Stimulated activated CD4-positive, alpha-beta T cell treated with anti-CD3 and anti-CD28 coated beads, Interleukin-2, amount 100 ng/mL, for 4 hours (primary cell): ENCODE results near the gene PDGFA.
"Not testable (repeated sequence)": the region's sequence is repeated elsewhere in the genome, so short reads cannot be mapped to it uniquely, and the experiment has no call there.

Experiments used
- DNase-seq: peaks from one replicate; pipeline ENCODE4 v3.0.0-alpha.2; 2020; ENCODE audit warnings: low read depth

The PDGFA gene

GRCh38 chr7:552151-552867 lies 32.7 kb upstream of the PDGFA start:
- not testable (repeated sequence) for DNase-seq

DNA sequence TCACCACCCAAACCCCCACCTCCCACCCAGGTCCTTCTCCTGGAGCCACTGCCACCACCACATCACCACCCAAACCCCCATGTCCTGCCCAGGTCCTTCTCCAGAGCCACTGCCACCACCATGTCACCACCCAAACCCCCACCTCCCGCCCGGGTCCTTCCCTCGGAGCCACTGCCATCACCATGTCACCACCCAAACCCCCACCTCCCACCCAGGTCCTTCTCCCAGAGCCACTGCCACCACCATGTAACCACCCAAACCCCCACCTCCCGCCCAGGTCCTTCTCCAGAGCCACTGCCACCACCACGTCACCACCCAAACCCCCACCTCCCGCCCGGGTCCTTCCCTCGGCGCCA lies 31.9 kb upstream of the PDGFA start:
- DNase-seq, result not testable (repeated sequence)

DNA sequence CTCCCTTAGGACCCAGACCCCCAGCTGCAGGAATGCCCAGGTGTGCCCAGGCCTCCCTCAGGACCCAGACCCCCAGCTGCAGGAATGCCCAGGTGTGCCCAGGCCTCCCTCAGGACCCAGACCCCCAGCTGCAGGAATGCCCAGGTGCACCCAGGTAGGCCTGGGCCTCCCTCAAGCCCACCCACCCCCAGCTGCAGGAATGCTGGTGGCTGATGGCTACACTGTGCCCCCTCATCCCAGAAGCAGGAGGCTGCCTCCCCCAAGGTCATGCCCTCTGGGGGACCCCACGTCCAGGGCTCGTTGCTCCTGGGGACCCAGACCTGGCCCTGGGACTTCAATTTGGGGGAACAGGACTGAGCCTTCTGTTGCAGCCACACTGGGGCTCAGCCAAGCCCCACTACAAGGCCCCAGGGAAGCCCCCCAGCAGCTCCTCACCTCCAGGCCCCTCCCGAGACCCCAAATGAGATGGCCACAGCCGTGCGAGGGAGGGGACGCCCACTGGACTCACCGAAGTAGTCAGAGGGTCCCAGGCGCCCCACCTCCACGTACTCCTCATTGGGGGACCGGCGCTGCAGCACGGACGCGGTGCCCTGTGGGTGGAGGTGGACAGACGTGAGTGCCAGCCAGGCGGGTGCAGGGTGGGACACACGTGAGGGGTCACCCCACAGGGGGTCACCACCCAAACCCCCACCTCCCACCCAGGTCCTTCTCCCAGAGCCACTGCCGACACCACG lies 31.4 kb upstream of the PDGFA start:
- no peak for DNase-seq

DNA sequence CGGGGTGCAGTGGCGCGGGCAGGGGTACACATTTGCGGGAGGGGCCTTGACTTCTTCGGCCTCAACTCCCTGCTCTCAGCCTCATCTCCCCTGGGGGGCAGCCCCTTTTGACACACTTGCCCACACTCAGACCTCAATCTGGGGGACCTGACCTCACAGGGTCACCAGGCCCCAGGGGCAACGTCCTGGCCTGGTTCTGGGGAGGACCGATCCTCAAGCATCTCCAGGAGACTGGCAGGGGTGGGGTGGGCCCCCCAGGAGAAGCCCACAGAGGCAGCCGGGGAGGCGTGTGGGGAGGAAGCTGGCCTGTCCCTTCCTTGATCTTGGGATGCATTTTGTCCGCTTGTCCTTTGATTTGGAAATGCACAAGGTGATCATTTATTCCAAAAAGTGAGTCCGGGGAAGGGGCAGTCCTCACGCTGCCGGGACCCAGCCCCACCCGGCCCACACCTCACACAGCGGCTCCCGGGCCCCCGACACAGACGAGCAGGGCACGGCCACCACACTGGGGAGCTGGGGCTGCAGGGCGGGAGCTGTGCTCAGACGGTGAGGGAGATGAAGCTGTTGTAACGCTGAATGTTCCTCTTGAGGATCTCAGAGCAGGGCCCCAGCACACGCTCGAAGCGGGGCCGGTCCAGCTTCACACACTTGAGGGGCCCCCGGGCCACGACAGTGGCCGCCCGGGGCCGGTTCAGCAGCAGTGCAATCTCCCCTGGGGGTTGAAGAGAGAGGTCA lies 30.4 kb upstream of the PDGFA start:
- no peak for DNase-seq

- DNase-seq, result no peak
Measured at GRCh38 chr7:549066-549890, 29.6 kb upstream of the PDGFA start.

DNA sequence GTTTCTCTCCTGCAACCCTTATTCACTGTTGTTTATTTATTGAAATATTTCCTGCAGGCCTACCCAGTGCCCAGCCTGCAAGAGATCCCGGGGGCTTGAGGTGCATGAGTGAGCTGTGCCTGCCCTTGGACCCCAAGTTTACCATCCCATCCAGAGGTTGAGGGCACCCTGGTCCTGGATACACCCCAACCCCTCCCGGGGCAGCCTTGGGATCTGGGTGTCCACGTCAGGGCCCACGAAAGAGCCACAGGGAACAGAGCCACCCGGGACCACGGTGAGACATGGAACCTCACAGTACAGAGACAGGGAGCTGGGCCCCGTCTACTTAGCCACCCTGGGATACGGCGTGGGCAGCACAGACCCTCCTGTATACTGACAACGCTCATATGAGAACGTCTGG lies 28.8 kb upstream of the PDGFA start:
- DNase-seq, result no peak

- DNase-seq, result no peak
Measured at GRCh38 chr7:545470-545869, 25.8 kb upstream of the PDGFA start.

GRCh38 chr7:544338-545221 lies 24.9 kb upstream of the PDGFA start:
- DNase-seq, result no peak

- DNase-seq, result no peak
Measured at GRCh38 chr7:543501-544337, 24.1 kb upstream of the PDGFA start.

GRCh38 chr7:542713-543500 lies 23.3 kb upstream of the PDGFA start:
- no peak for DNase-seq

DNA sequence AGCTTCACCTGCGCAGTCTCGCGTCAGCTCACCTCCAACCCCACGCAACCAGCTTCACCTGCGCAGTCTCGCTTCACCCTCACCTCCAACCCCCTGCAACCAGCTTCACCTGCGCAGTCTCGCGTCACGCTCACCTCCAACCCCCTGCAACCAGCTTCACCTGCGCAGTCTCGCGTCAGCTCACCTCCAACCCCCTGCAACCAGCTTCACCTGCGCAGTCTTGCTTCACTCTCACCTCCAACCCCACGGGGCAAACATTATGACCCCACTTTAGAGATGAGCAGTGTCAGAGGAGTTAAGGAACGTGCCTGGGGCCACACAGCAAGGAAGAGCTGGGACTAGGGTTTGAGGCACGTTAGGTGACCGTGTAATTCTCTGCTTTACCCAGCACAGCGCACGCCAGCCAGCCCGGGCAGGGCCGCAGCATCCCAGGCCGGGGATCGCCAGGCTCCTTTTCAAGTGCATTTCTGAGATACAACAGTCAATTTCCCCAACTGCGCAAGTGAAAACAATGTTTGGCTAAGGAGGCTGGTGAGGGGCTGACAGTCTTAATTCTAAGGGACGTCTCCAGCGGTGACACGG lies 22.6 kb upstream of the PDGFA start:
- no peak for DNase-seq

DNA sequence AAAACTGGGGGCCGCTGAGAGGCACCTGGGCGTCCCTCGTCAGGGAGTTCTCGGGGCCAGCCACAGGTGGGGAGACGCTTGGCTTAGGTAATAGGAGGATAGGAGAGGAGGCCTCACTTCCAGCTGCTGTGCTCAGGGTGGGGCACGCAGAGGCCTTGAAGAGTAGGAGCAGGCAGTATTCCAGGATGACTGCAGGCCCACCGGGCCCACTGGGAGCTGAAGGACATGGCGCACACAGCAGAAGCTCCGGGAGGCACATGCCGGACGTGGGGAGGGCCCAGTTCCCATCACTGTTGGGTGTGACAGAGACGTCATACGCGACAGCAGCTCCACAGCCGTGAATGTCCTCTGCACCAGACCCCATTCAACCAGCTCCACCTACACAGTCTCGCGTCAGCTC lies 22.0 kb upstream of the PDGFA start:
- DNase-seq, result no peak

DNA sequence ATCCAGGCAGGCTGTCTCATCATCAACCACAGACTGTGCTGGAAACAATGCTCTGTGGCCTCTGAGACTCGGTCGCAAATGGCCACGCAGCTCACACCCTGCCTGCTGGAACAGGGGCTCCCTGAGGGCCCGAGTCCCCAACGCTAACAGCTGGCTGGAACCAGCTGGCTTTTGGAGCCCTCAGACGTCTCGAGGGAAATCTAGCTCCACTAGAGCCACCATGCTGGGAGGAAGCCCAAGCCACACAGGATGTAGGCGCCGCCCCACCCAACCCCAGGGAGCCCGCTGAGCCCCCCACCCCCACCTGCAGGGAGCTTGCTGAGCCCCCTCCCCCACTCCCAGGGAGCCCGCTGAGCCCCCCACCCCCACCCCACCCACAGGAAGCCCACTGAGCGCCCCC lies 21.4 kb upstream of the PDGFA start:
- no peak for DNase-seq

DNA sequence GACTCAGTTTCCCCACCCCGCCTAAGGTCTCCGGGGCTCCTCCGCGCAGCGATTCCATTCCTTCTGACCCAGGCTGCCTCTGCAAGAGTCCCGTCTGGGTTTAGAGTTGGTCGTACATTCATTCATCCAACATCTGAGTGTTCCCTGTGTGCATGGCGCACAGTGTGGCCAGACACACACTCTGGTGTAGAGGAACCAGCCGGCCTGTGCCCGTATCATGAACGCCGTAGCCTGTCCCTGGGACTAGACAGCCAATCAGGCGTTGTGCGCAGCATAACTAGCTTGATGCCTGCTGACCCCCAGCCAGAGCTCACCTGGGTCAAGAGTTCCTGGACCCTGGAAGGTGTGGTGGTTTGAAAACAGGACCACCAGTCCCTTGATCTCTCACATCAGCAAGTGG lies 20.9 kb upstream of the PDGFA start:
- DNase-seq, result no peak

GRCh38 chr7:539731-540411 lies 20.2 kb upstream of the PDGFA start:
- no peak for DNase-seq

DNA sequence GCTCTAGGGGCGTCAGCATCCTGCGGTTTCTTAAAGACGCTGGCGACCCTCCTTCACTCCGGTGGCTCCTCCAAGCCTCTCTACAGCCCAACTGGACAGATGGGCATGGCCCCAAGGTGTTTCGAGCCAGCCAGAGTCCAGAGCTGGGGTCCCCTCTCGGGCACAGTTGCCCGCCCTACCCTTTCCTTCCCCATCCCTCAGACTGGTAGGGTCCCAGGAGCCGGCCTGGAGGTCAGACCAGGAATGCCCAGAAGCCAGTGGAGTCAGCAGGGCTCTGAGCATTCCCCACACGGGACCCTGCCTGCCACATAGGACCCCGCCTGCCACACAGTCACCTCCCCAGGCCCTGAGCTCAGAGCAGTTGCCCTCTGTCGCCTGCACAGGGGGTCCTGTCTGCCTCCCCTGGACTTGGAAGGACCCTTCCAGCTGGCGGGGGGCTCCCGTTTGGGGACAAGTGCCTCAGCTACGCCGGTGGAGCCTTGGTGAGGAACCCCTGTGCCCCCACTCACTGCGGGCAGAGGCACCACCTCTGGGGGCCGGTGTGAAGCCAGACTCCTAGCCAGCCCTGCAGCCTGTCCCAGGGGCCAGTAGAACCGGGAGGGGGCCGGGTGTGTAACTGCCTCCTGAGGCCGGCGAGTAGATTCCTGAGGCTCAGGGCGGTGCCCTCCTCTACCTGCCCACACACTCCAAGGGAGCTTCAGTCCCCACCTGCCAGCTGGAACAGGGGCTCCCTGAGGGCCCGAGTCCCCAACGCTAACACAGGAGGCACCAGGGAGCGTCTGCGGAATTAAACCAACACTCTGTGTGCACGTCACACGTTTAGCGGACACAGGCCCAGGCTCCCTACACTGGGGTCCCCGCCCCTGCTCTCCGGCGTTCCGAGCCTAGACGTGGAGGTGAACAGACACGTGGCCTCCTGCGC lies 19.4 kb upstream of the PDGFA start:
- DNase-seq, result no peak

DNA sequence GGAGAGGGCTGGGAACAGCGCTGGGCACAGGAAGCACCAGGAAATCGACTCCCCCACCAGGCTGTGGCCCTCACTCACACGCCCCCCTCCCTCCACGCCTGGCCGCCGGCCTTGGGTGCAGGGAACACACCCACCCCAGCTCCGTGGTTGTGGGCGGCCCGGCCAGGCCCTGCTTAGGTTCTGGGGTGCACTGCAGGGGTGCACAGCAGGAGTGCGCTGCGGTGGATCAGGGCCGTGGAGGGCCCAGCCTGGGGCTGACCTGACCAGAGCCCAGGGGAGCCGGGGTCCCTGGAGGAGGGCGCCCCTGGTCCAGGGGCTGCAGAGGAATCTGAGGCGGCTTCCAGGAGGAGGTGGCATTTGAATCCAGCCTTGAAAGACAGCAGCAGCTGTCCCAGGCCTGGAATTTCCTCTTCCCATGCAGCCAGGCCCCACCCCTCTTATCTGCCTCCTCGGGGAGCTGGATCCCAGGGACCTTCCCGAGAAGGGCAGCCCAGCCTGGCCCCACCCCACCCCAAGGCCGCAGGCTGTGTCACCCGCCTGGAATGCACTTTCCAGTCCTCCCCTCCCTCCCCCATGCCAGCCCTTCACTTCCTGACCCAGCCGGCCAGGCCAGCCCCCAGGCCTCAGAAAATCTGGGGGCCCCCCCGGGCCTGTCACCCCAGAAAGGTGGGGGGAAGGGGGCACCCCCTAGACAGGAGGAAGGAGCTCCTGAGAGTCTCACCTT lies 18.4 kb upstream of the PDGFA start:
- no peak for DNase-seq
